Left lung (tissue), 10 donors: ENCODE results near the gene HMGCS2. TPM values are rescaled to one million over a fixed set of nuclear protein-coding genes. Genes with fewer than 3 reads are reported as not detected.
A peak's percentile ranks its signal among the peaks of the same experiment; 100 is the strongest.

Experiments
- ATAC-seq: fragments of 200-7000 bp; cut with Tn5 transposase; one replicate; pipeline ENCODE4 v1.9.1; 2020; ENCODE audit warnings: moderate library complexity
- DNase-seq, 4 donors: peaks; one replicate each; pipeline ENCODE4 v3.0.0-alpha.2; 2013 to 2020
- H3K27ac ChIP-seq, 2 donors: fragments of 200-600 bp; sonication (generic) in 1 of 2; one replicate each; pipeline versions ENCODE4 v1.5.0 to v1.8.0; 2020 to 2021
- H3K27me3 ChIP-seq, 2 donors: fragments of 200-600 bp; sonication (generic) in 1 of 2; one replicate each; pipeline versions ENCODE4 v1.5.0 to v1.8.0; 2020 to 2021
- H3K36me3 ChIP-seq, 2 donors: fragments of 200-600 bp; sonication (generic) in 1 of 2; one replicate each; pipeline versions ENCODE4 v1.5.0 to v1.8.0; 2020 to 2021
- H3K4me1 ChIP-seq, 2 donors: fragments of 200-600 bp; one replicate each; pipeline ENCODE4 v1.8.0; 2021
- H3K4me3 ChIP-seq, 2 donors: fragments of 200-600 bp; sonication (generic) in 1 of 2; one replicate each; pipeline versions ENCODE4 v1.5.0 to v1.8.0; 2020 to 2021; ENCODE audit warnings: mild to moderate bottlenecking in 1 of 2
- H3K9me3 ChIP-seq, 2 donors: fragments of 200-600 bp; sonication (generic) in 1 of 2; one replicate each; pipeline versions ENCODE4 v1.5.0 to v1.8.0; 2020 to 2021
- CTCF ChIP-seq, 2 donors: fragments of 200-600 bp; sonication (generic) in 1 of 2; IDR thresholded peaks; one replicate each; pipeline versions ENCODE4 v1.5.0 to v1.8.0; 2021; ENCODE audit warnings: antibody characterized with exemption in 2 of 2
- intact Hi-C, 2 donors: fragments of 100-400 bp; cut with DNase I; formaldehyde crosslinking; loops; one replicate each; pipeline versions ENCODE4 v1.11.2 to v1.14.2; 2022
- polyA plus RNA-seq, 6 donors: library from polyadenylated mRNA; unstranded; fragments of 120-200 nt; gene quantifications; one replicate each; pipeline ENCODE4 v1.2.1, GENCODE V29; 2013; ENCODE audit not compliant: insufficient read length in 6 of 6
- total RNA-seq, 2 donors: library from RNA; stranded (reverse); fragmentation: NEBNext Ultra II Directional; extraction: Animal tissue kit (Norgen Biotek cat#: 25700); gene quantifications; one replicate each; pipeline ENCODE4 v1.2.1, GENCODE V29; 2021
- donor health status: DM: no; HTN: yes; CAD: no.
- donor health status: DM: no; HTN: no; CAD: no.

Gene HMGCS2
- total and polyA plus RNA-seq, 8 donors: 0.26 to 1.2 (median 0.58) TPM; not detected in 1

GRCh38 chr1:119718409-119718808 is 50.3 kb downstream of the HMGCS2 start:
- peaks cover 0 to 17% of the 10 kb centered on the region in 2 donors for H3K27me3 ChIP-seq
- no peak for DNase-seq
- intact Hi-C loops: no loop called here
- no peaks in the 10 kb centered on the region for H3K9me3 ChIP-seq
- no peak overlapping the region for H3K4me3 ChIP-seq
- ATAC-seq: no peak
- H3K36me3 ChIP-seq: peaks cover 0 to 14% of the 10 kb centered on the region in 2 donors
- no peak overlapping the region for H3K27ac ChIP-seq
- no peak for TF ChIP-seq CTCF (IDR thresholded peaks at IDR 0.05)
- H3K4me1 ChIP-seq: peaks cover 0 to 4% of the 10 kb centered on the region in 2 donors

GRCh38 chr1:119715542-119715941 is 53.2 kb downstream of the HMGCS2 start:
- Histone ChIP-seq H3K27me3 (peaks cover 0 to 37% of the 10 kb centered on the region in 2 donors), H3K27ac (no peak overlapping the region), H3K4me3 (no peak overlapping the region), H3K4me1 (peaks cover 0 to 22% of the 10 kb centered on the region in 2 donors), H3K9me3 (no peaks in the 10 kb centered on the region), H3K36me3 (no peaks in the 10 kb centered on the region)
- DNase-seq: peak in 1 of 4 donors; percentile 19
- intact Hi-C loops: no loop called here
- no peak for ATAC-seq
- no peak for TF ChIP-seq CTCF (IDR thresholded peaks at IDR 0.05)

GRCh38 chr1:119714583-119714982 is 54.1 kb downstream of the HMGCS2 start:
- no peaks in the 10 kb centered on the region for H3K9me3 ChIP-seq
- intact Hi-C loops: no loop called here
- DNase-seq (peak in 1 of 4 donors; percentile 7), ATAC-seq (no peak)
- no peak overlapping the region for H3K27ac ChIP-seq
- H3K36me3 ChIP-seq: no peaks in the 10 kb centered on the region
- peaks cover 0 to 40% of the 10 kb centered on the region in 2 donors for H3K27me3 ChIP-seq
- peaks cover 0 to 22% of the 10 kb centered on the region in 2 donors for H3K4me1 ChIP-seq
- no peak overlapping the region for H3K4me3 ChIP-seq
- TF ChIP-seq CTCF (IDR thresholded peaks at IDR 0.05): no peak

- Histone ChIP-seq H3K27ac (no peak overlapping the region), H3K4me1 (peaks cover 0 to 22% of the 10 kb centered on the region in 2 donors), H3K36me3 (no peaks in the 10 kb centered on the region), H3K9me3 (no peaks in the 10 kb centered on the region), H3K4me3 (peak overlapping the region in 1 of 2 donors; percentile 52), H3K27me3 (peaks cover 0 to 43% of the 10 kb centered on the region in 2 donors)
- no peak for ATAC-seq
- TF ChIP-seq CTCF (IDR thresholded peaks at IDR 0.05): no peak
- DNase-seq: peak in 2 of 4 donors; percentile 33 to 34
- intact Hi-C loops: no loop called here
These were observed 54.8 kb downstream of the HMGCS2 start for GRCh38 chr1:119713749-119714456.

GRCh38 chr1:119713039-119713748 is 55.5 kb downstream of the HMGCS2 start:
- Histone ChIP-seq H3K9me3 (no peaks in the 10 kb centered on the region), H3K27ac (no peak overlapping the region), H3K36me3 (no peaks in the 10 kb centered on the region), H3K4me1 (peaks cover 0 to 22% of the 10 kb centered on the region in 2 donors), H3K4me3 (peak overlapping the region in 1 of 2 donors; percentile 52), H3K27me3 (peaks cover 0 to 43% of the 10 kb centered on the region in 2 donors)
- intact Hi-C loops: no loop called here
- ATAC-seq (no peak), DNase-seq (peak in 2 of 4 donors; percentile 26 to 29)
- no peak for TF ChIP-seq CTCF (IDR thresholded peaks at IDR 0.05)
